Activated CD8-positive, alpha-beta T cell treated with anti-CD3 and anti-CD28 coated beads, Interleukin-2, amount 10 ng/mL, durations not matched to agents 7 days and 5 days (primary cell): ENCODE data around the gene DLST. TPM values are rescaled to one million over a fixed set of nuclear protein-coding genes. Genes with fewer than 3 reads are reported as not detected.

Experiments used
- ATAC-seq: fragments of 150-1000 bp; cut with Tn5 transposase; one replicate; pipeline ENCODE4 v1.10.0; 2021; ENCODE audit warnings: moderate library complexity
- CTCF ChIA-PET: fragments of 350-600 bp; sonication (Branson Sonifier 250); formaldehyde crosslinking; loops from one replicate; lab custom pipeline; 2021; ENCODE audit warnings: antibody characterized with exemption; lab: Charles Lee
- POLR2A ChIA-PET: fragments of 350-600 bp; sonication (Branson Sonifier 250); formaldehyde crosslinking; loops from one replicate; lab custom pipeline; 2021; ENCODE audit warnings: antibody characterized with exemption; lab: Charles Lee
- DNase-seq: peaks from one replicate; pipeline ENCODE4 v3.0.0-alpha.2; 2020
- H3K27ac Mint-ChIP-seq: one replicate; pipeline ENCODE4 v1.8.0; 2021; ENCODE audit warnings: mild to moderate bottlenecking, mixed read lengths
- H3K27me3 Mint-ChIP-seq: one replicate; pipeline ENCODE4 v1.8.0; 2021; ENCODE audit warnings: low read depth, mixed read lengths
- H3K36me3 Mint-ChIP-seq: one replicate; pipeline ENCODE4 v1.8.0; 2021; ENCODE audit warnings: low read depth, mixed read lengths
- H3K4me1 Mint-ChIP-seq: one replicate; pipeline ENCODE4 v1.8.0; 2021; ENCODE audit warnings: low read depth, mixed read lengths
- H3K4me3 Mint-ChIP-seq: one replicate; pipeline ENCODE4 v1.8.0; 2021; ENCODE audit warnings: mild to moderate bottlenecking, mixed read lengths
- H3K9me3 Mint-ChIP-seq: one replicate; pipeline ENCODE4 v1.8.0; 2022; ENCODE audit warnings: mixed read lengths; ENCODE audit not compliant: insufficient read depth
- total RNA-seq, 2 experiments: library from RNA; stranded (reverse); gene quantifications; one replicate each; pipeline ENCODE4 v1.2.3, GENCODE V29; 2021

Gene DLST
- total RNA-seq, 2 experiments from 2014 or later = 106 to 108 TPM

- peak overlapping the region; percentile 70 for H3K4me3 Mint-ChIP-seq
Observed at GRCh38 chr14:74940956-74941565, 59.3 kb downstream of the DLST start.

GRCh38 chr14:74941676-74942097 is 60.0 kb downstream of the DLST start:
- CTCF ChIA-PET = interaction anchor here (0.6 to 5.8 kb wide), 10 partner anchors 12 to 147 kb away, joined by 3 to 23 read pairs (median 4); partner anchors contain the start of genes MLH3 and RPS6KL1
- ATAC-seq (peak; percentile 71), DNase-seq (peak; percentile 71)
- POLR2A ChIA-PET = interaction anchor here (0.6 to 1.0 kb wide), 5 partner anchors 8 to 1931 kb away, joined by 3 read pairs; partner anchors contain the start of gene RPS6KL1
- peak overlapping the region; percentile 70 for H3K4me3 Mint-ChIP-seq
- H3K27ac Mint-ChIP-seq = peak overlapping the region; percentile 91
- no peaks in the 10 kb centered on the region for H3K36me3 Mint-ChIP-seq
- H3K9me3 Mint-ChIP-seq = no peaks in the 10 kb centered on the region
- peaks cover 55% of the 10 kb centered on the region for H3K4me1 Mint-ChIP-seq
- H3K27me3 Mint-ChIP-seq = no peaks in the 10 kb centered on the region

More at GRCh38 chr14:74940956-74941565, 59.3 kb downstream of the DLST start:
- no peaks in the 10 kb centered on the region for H3K27me3 Mint-ChIP-seq
- H3K9me3 Mint-ChIP-seq = no peaks in the 10 kb centered on the region
- no peaks in the 10 kb centered on the region for H3K36me3 Mint-ChIP-seq
- POLR2A ChIA-PET = interaction anchor here (0.9 to 1.0 kb wide), 3 partner anchors 7 to 20 kb away, joined by 3 read pairs; partner anchors contain the start of gene RPS6KL1
- DNase-seq = no peak
- peaks cover 50% of the 10 kb centered on the region for H3K4me1 Mint-ChIP-seq
- ATAC-seq = no peak
- CTCF ChIA-PET = interaction anchor here (0.6 to 5.8 kb wide), 10 partner anchors 11 to 147 kb away, joined by 3 to 23 read pairs (median 4); partner anchors contain the start of genes MLH3 and RPS6KL1
- H3K27ac Mint-ChIP-seq = peak overlapping the region; percentile 91

GRCh38 chr14:74942181-74942580 is 60.5 kb downstream of the DLST start:
- CTCF ChIA-PET = interaction anchor here (1.0 to 5.8 kb wide), 8 partner anchors 13 to 146 kb away, joined by 3 to 23 read pairs (median 4); partner anchors contain the start of genes MLH3 and RPS6KL1
- H3K4me1 Mint-ChIP-seq = peaks cover 51% of the 10 kb centered on the region
- ATAC-seq = no peak

GRCh38 chr14:74942608-74943007 is 60.9 kb downstream of the DLST start:
- no peaks in the 10 kb centered on the region for H3K36me3 Mint-ChIP-seq
- DNase-seq (no peak), ATAC-seq (no peak)
- ChIA-PET CTCF (interaction anchor here (0.5 to 5.8 kb wide), 4 partner anchors 82 to 262 kb away, joined by 3 to 23 read pairs (median 11); partner anchors contain the start of gene MLH3), POLR2A (interaction anchor here (0.9 kb wide), 1 partner anchor 184 kb away, joined by 3 read pairs; no protein-coding TSS in a partner anchor)
- H3K4me3 Mint-ChIP-seq = peak overlapping the region; percentile 70
- H3K9me3 Mint-ChIP-seq = no peaks in the 10 kb centered on the region
- H3K27ac Mint-ChIP-seq = peak overlapping the region; percentile 73
- H3K4me1 Mint-ChIP-seq = peaks cover 47% of the 10 kb centered on the region
- no peaks in the 10 kb centered on the region for H3K27me3 Mint-ChIP-seq

More at GRCh38 chr14:74942181-74942580, 60.5 kb downstream of the DLST start:
- H3K9me3 Mint-ChIP-seq = no peaks in the 10 kb centered on the region
- H3K27ac Mint-ChIP-seq = peak overlapping the region; percentile 91
- H3K36me3 Mint-ChIP-seq = no peaks in the 10 kb centered on the region
- H3K4me3 Mint-ChIP-seq = peak overlapping the region; percentile 70
- POLR2A ChIA-PET = interaction anchor here (0.6 to 1.0 kb wide), 4 partner anchors 8 to 1932 kb away, joined by 3 read pairs; no protein-coding TSS in a partner anchor
- DNase-seq = no peak
- no peaks in the 10 kb centered on the region for H3K27me3 Mint-ChIP-seq

- Mint-ChIP-seq H3K36me3 (no peaks in the 10 kb centered on the region), H3K4me3 (no peak overlapping the region), H3K27me3 (no peaks in the 10 kb centered on the region), H3K27ac (no peak overlapping the region), H3K4me1 (peaks cover 35% of the 10 kb centered on the region), H3K9me3 (no peaks in the 10 kb centered on the region)
- ChIA-PET CTCF (interaction anchor here (0.7 to 5.8 kb wide), 42 partner anchors 9 to 181 kb away, joined by 3 to 57 read pairs (median 4); partner anchors contain the start of genes ACYP1, NEK9, PGF and PROX2), POLR2A (no interaction called here)
- ATAC-seq (no peak), DNase-seq (peak; percentile 51)
Observed at GRCh38 chr14:74945261-74945851, 63.6 kb downstream of the DLST start.

GRCh38 chr14:74945852-74946658 is 64.3 kb downstream of the DLST start:
- Mint-ChIP-seq H3K4me3 (no peak overlapping the region), H3K4me1 (peaks cover 31% of the 10 kb centered on the region), H3K27me3 (no peaks in the 10 kb centered on the region), H3K36me3 (no peaks in the 10 kb centered on the region), H3K9me3 (no peaks in the 10 kb centered on the region), H3K27ac (peak overlapping the region; percentile 68)
- ChIA-PET POLR2A (no interaction called here), CTCF (interaction anchor here (0.6 to 5.7 kb wide), 39 partner anchors 9 to 180 kb away, joined by 3 to 57 read pairs (median 4); partner anchors contain the start of genes NEK9, PGF, PROX2 and ZC2HC1C)
- DNase-seq (peak; percentile 86), ATAC-seq (peak; percentile 75)

GRCh38 chr14:74946659-74947281 is 65.1 kb downstream of the DLST start:
- POLR2A ChIA-PET = no interaction called here
- no peak for DNase-seq
- CTCF ChIA-PET = interaction anchor here (0.6 to 5.7 kb wide), 26 partner anchors 10 to 179 kb away, joined by 3 to 57 read pairs (median 4); partner anchors contain the start of genes ACYP1, NEK9, PROX2 and ZC2HC1C
- Mint-ChIP-seq H3K36me3 (no peaks in the 10 kb centered on the region), H3K4me1 (peaks cover 24% of the 10 kb centered on the region), H3K4me3 (no peak overlapping the region), H3K27ac (peak overlapping the region; percentile 71), H3K27me3 (no peaks in the 10 kb centered on the region), H3K9me3 (no peaks in the 10 kb centered on the region)
- ATAC-seq = no peak

- H3K9me3 Mint-ChIP-seq = no peaks in the 10 kb centered on the region
- ATAC-seq (no peak), DNase-seq (no peak)
- no peaks in the 10 kb centered on the region for H3K36me3 Mint-ChIP-seq
- peaks cover 16% of the 10 kb centered on the region for H3K4me1 Mint-ChIP-seq
- H3K4me3 Mint-ChIP-seq = no peak overlapping the region
- POLR2A ChIA-PET = no interaction called here
- no peak overlapping the region for H3K27ac Mint-ChIP-seq
- no peaks in the 10 kb centered on the region for H3K27me3 Mint-ChIP-seq
- CTCF ChIA-PET = interaction anchor here (0.6 to 5.7 kb wide), 11 partner anchors 12 to 141 kb away, joined by 3 to 57 read pairs (median 4); partner anchors contain the start of genes ACYP1 and EIF2B2
Observed at GRCh38 chr14:74947353-74948227, 65.9 kb downstream of the DLST start.

- Mint-ChIP-seq H3K36me3 (no peaks in the 10 kb centered on the region), H3K4me3 (no peak overlapping the region), H3K27ac (no peak overlapping the region), H3K9me3 (no peaks in the 10 kb centered on the region), H3K27me3 (no peaks in the 10 kb centered on the region), H3K4me1 (peaks cover 7% of the 10 kb centered on the region)
- ChIA-PET CTCF (interaction anchor here (0.7 to 5.7 kb wide), 4 partner anchors 13 to 140 kb away, joined by 3 to 57 read pairs (median 7); partner anchors contain the start of gene EIF2B2), POLR2A (no interaction called here)
- ATAC-seq = no peak
- DNase-seq = no peak
Observed at GRCh38 chr14:74948228-74949175, 66.8 kb downstream of the DLST start.
